ENCODE results near the gene SAMD8. TPM values are rescaled to one million over a fixed set of nuclear protein-coding genes. Genes with fewer than 3 reads are reported as not detected.

Gene SAMD8
- total and polyA plus RNA-seq, 10 of the 15 experiments (the other 5 are each of a cell fraction or from before 2014, with no cell fraction given) = 2.8 to 26.0 (median 9.3) TPM

DNA sequence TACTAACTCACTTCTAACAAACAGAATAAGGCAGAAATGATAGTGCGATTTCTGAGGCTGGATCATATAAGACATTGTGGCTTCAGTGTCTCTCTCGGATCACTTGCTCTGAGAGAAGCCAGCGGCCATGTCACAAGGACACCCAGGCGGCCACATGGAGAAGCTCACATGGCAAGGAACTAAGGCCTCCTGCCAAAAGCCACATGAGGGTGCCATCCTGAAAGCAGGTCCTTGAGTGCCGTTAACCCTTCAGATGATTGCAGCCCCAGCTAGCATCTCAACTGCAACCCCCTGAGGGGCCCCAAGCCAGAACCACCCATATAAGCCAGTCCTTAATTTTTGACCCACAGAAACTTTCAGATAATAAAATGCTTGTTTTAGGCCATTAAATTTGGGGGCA, 92.3 kb downstream of the SAMD8 start (continued):
- TF ChIP-seq, protein P1, sequence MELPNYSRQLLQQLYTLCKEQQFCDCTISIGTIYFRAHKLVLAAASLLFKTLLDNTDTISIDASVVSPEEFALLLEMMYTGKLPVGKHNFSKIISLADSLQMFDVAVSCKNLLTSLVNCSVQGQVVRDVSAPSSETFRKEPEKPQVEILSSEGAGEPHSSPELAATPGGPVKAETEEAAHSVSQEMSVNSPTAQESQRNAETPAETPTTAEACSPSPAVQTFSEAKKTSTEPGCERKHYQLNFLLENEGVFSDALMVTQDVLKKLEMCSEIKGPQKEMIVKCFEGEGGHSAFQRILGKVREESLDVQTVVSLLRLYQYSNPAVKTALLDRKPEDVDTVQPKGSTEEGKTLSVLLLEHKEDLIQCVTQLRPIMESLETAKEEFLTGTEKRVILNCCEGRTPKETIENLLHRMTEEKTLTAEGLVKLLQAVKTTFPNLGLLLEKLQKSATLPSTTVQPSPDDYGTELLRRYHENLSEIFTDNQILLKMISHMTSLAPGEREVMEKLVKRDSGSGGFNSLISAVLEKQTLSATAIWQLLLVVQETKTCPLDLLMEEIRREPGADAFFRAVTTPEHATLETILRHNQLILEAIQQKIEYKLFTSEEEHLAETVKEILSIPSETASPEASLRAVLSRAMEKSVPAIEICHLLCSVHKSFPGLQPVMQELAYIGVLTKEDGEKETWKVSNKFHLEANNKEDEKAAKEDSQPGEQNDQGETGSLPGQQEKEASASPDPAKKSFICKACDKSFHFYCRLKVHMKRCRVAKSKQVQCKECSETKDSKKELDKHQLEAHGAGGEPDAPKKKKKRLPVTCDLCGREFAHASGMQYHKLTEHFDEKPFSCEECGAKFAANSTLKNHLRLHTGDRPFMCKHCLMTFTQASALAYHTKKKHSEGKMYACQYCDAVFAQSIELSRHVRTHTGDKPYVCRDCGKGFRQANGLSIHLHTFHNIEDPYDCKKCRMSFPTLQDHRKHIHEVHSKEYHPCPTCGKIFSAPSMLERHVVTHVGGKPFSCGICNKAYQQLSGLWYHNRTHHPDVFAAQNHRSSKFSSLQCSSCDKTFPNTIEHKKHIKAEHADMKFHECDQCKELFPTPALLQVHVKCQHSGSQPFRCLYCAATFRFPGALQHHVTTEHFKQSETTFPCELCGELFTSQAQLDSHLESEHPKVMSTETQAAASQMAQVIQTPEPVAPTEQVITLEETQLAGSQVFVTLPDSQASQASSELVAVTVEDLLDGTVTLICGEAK (IDR thresholded peaks at IDR 0.05; ENCODE audit: borderline replicate concordance) = no peak
- TF ChIP-seq E2F4 (IDR thresholded peaks at IDR 0.05; ENCODE audit: low read depth, low read length) = no peak
- TF ChIP-seq, protein P2, sequence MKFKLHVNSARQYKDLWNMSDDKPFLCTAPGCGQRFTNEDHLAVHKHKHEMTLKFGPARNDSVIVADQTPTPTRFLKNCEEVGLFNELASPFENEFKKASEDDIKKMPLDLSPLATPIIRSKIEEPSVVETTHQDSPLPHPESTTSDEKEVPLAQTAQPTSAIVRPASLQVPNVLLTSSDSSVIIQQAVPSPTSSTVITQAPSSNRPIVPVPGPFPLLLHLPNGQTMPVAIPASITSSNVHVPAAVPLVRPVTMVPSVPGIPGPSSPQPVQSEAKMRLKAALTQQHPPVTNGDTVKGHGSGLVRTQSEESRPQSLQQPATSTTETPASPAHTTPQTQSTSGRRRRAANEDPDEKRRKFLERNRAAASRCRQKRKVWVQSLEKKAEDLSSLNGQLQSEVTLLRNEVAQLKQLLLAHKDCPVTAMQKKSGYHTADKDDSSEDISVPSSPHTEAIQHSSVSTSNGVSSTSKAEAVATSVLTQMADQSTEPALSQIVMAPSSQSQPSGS (IDR thresholded peaks at IDR 0.05; ENCODE audit: low read length) = no peak
- TF ChIP-seq JUNB (IDR thresholded peaks at IDR 0.05) = no peak
- no peak for TF ChIP-seq PML (IDR thresholded peaks at IDR 0.05; ENCODE audit: low read length)

DNA sequence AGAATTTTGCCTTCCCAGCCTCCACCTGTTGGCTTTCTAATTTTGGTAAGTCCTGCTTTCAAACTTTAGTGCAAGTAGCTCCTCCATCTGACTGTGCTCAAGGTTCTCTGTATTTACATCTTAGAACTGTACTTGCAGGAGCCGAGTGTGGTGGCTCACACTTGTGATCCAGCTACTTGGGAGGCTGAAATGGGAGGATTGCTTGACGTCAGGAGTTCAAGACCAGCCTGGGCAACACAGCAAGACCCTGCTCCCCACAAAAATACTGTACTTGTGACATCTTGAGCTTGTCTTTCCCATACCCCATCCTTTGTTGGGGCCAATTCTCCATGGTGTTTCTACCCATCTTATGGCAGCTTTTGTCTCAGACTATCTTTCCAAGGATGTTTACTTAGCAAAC, 94.5 kb downstream of the SAMD8 start:
- POLR2A ChIA-PET = no interaction called here
- no peaks in the 10 kb centered on the region for H3K27me3 ChIP-seq (replicated peaks in 1 of 2; ENCODE audit: control insufficient read depth in 2 of 2, insufficient read depth in 2 of 2, low read length in 1 of 2)
- H4K20me1 ChIP-seq (ENCODE audit: control insufficient read depth, insufficient read depth) = no peaks in the 10 kb centered on the region
- SMC1A ChIA-PET (ENCODE audit: uncharacterized antibody, unreplicated experiment) = interaction anchor here (1.3 to 1.5 kb wide), 2 partner anchors 8 to 18 kb away, joined by 3 to 4 read pairs; no protein-coding TSS in a partner anchor
- H3K4me2 ChIP-seq (ENCODE audit: control insufficient read depth, insufficient read depth) = no peak overlapping the region
- intact Hi-C loops (cut with micrococcal nuclease; ENCODE audit: unreplicated experiment) (no loop called here), in situ Hi-C loops (cut with MboI) (no loop called here)
- DNase-seq (ENCODE audit: low read depth, low spot score) (no peak), ATAC-seq (no peak), FAIRE-seq (no peak)
- no peak overlapping the region for H3K27ac ChIP-seq (ENCODE audit: control insufficient read depth, insufficient read depth)
- no peak overlapping the region for H2AFZ ChIP-seq (ENCODE audit: control insufficient read depth, low read depth, low read length)
- H3K4me3 ChIP-seq = no peak overlapping the region
- H3K4me1 ChIP-seq (ENCODE audit: control insufficient read depth, insufficient read depth, low read length) = no peaks in the 10 kb centered on the region
- CTCF ChIA-PET = interaction anchor here (0.7 to 3.6 kb wide), 5 partner anchors 10 to 29 kb away, joined by 3 to 16 read pairs (median 6); no protein-coding TSS in a partner anchor
- H3K36me3 ChIP-seq (ENCODE audit: control insufficient read depth in 2 of 2, insufficient read depth in 2 of 2, low read length in 1 of 2) = no peaks in the 10 kb centered on the region
- RAD21 ChIA-PET (ENCODE audit: unreplicated experiment) = interaction anchor here (0.7 to 1.9 kb wide), 2 partner anchors 18 to 26 kb away, joined by 3 to 5 read pairs; no protein-coding TSS in a partner anchor
- H3K9ac ChIP-seq (ENCODE audit: control insufficient read depth, insufficient read depth, low read length) = no peak overlapping the region
- no TSS peak for BruUV-seq (replicated peaks)
- H3K9me3 ChIP-seq (replicated peaks; ENCODE audit: control insufficient read depth, insufficient read depth, low read length) = no peaks in the 10 kb centered on the region
- WGBS (ENCODE audit: insufficient coverage, insufficient replicate concordance, low lambda C conversion rate, missing lambda C conversion rate) = 75% methylated on average over 2 of the region's 2 CpGs
- peaks cover 5% of the 10 kb centered on the region for H3K79me2 ChIP-seq (ENCODE audit: control insufficient read depth, insufficient read depth, low read length)
- TF ChIP-seq SUZ12 (IDR thresholded peaks at IDR 0.05; ENCODE audit: unreplicated experiment) = no peak
- no peak for TF ChIP-seq YBX1 (IDR thresholded peaks at IDR 0.05)
- TF ChIP-seq RFX5 (IDR thresholded peaks at IDR 0.05; ENCODE audit: low read depth, low read length) = no peak
- TF ChIP-seq ZNF217 (IDR thresholded peaks at IDR 0.05) = no peak
- no peak for TF ChIP-seq RCOR1 (conservative IDR thresholded peaks at IDR 0.05; ENCODE audit: low read depth, low read length)
- no peak for TF ChIP-seq CBX3 (IDR thresholded peaks at IDR 0.05; ENCODE audit: borderline replicate concordance, low read depth)
- TF ChIP-seq MTA2 (IDR thresholded peaks at IDR 0.05; ENCODE audit: low read depth) = no peak
- no peak for TF ChIP-seq DPF2 (IDR thresholded peaks at IDR 0.05)
- no peak for TF ChIP-seq CHD2 (IDR thresholded peaks at IDR 0.05; ENCODE audit: borderline replicate concordance, low read depth, low read length)
- no peak for TF ChIP-seq RUNX3 (IDR thresholded peaks at IDR 0.05; ENCODE audit: low read length)
- no peak for TF ChIP-seq NBN (IDR thresholded peaks at IDR 0.05)
- TF ChIP-seq, protein P3, sequence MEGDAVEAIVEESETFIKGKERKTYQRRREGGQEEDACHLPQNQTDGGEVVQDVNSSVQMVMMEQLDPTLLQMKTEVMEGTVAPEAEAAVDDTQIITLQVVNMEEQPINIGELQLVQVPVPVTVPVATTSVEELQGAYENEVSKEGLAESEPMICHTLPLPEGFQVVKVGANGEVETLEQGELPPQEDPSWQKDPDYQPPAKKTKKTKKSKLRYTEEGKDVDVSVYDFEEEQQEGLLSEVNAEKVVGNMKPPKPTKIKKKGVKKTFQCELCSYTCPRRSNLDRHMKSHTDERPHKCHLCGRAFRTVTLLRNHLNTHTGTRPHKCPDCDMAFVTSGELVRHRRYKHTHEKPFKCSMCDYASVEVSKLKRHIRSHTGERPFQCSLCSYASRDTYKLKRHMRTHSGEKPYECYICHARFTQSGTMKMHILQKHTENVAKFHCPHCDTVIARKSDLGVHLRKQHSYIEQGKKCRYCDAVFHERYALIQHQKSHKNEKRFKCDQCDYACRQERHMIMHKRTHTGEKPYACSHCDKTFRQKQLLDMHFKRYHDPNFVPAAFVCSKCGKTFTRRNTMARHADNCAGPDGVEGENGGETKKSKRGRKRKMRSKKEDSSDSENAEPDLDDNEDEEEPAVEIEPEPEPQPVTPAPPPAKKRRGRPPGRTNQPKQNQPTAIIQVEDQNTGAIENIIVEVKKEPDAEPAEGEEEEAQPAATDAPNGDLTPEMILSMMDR (IDR thresholded peaks at IDR 0.05 in 2 of 3, conservative IDR thresholded peaks at IDR 0.05 in 1 of 3; ENCODE audit: control insufficient read depth in 2 of 3, extremely low read depth in 1 of 3, insufficient read depth in 1 of 3, low read depth in 3 of 3, low read length in 3 of 3) = no peak

All from GM12878 (cell line).